ENCODE results near the gene PPP3R1. TPM values are rescaled to one million over a fixed set of nuclear protein-coding genes. Genes with fewer than 3 reads are reported as not detected.

PPP3R1 gene
- total RNA-seq = 10 to 100 TPM; 23.8 to 31.6 (median 29.9) TPM

- TF ChIP-seq POLR2AphosphoS5 (IDR thresholded peaks at IDR 0.05) = peak; percentile 88
- TF ChIP-seq CTCF (IDR thresholded peaks at IDR 0.05) = peak in 1 of 4 experiments; percentile 25
- TF ChIP-seq POLR2A (IDR thresholded peaks at IDR 0.05) = peak; percentile 68 to 77
- no peak for TF ChIP-seq EP300 (IDR thresholded peaks at IDR 0.05)
- Histone ChIP-seq H3K9me3 (no peaks in the 10 kb centered on the region), H3K36me3 (no peaks in the 10 kb centered on the region), H3K4me1 (peaks cover 11 to 64% (median 21%) of the 10 kb centered on the region in 3 donors), H3K27me3 (no peaks in the 10 kb centered on the region), H3K27ac (peak within 1 kb of the TSS; percentile 93 to 99 (median 98)), H3K4me3 (peak within 1 kb of the TSS; percentile 92)
- 0 to 1% methylated on average over 24 to 33 of the region's 79 CpGs for WGBS, 2 donors (ENCODE audit: low coverage in 1 of 2)
- ATAC-seq = peak; percentile 97
Measured at GRCh38 chr2:68252400-68253218, at the start of gene PPP3R1. PPP3R1 (minus strand) TSS chr2:68252532; CDS start chr2:68252127, 405 bp downstream.

GRCh38 chr2:68295516-68295915 lies 43.2 kb upstream of the PPP3R1 start:
- Histone ChIP-seq H3K4me3 (no peak overlapping the region), H3K4me1 (no peaks in the 10 kb centered on the region), H3K36me3 (peaks cover 0 to 19% of the 10 kb centered on the region in 2 donors), H3K27ac (no peak overlapping the region), H3K27me3 (no peaks in the 10 kb centered on the region), H3K9me3 (no peaks in the 10 kb centered on the region)
- no peak for ATAC-seq
- TF ChIP-seq EP300 (IDR thresholded peaks at IDR 0.05) (no peak), POLR2AphosphoS5 (IDR thresholded peaks at IDR 0.05) (no peak), CTCF (IDR thresholded peaks at IDR 0.05) (no peak), POLR2A (IDR thresholded peaks at IDR 0.05) (no peak)

DNA sequence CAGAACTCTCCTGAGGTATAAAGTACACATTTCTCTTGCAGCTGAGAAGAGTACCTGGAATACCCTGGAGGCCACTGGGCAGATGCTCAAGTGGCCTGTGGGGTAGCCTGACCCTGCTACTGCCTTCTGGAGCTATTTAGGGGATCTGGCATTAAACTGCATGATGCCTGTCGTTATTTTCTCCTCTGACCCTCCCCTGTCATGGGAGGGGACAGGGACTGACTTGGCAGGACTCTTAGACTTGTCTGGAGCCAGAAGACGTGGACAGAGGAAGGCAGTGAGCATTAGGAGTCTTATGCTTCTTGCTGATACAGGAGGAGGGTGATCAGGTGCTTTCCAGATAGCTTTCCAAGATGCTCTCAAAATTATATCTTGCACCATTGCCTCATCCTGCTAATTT lies 42.6 kb upstream of the PPP3R1 start:
- Histone ChIP-seq H3K9me3 (no peaks in the 10 kb centered on the region), H3K4me3 (no peak overlapping the region), H3K27ac (no peak overlapping the region), H3K27me3 (no peaks in the 10 kb centered on the region), H3K36me3 (peaks cover 0 to 15% of the 10 kb centered on the region in 2 donors), H3K4me1 (no peaks in the 10 kb centered on the region)
- WGBS, 2 donors (ENCODE audit: low coverage in 1 of 2) = 33 to 58% methylated on average over 2 of the region's 2 CpGs
- no peak for ATAC-seq
- TF ChIP-seq EP300 (IDR thresholded peaks at IDR 0.05) (no peak), POLR2A (IDR thresholded peaks at IDR 0.05) (no peak), CTCF (IDR thresholded peaks at IDR 0.05) (no peak), POLR2AphosphoS5 (IDR thresholded peaks at IDR 0.05) (no peak)

DNA sequence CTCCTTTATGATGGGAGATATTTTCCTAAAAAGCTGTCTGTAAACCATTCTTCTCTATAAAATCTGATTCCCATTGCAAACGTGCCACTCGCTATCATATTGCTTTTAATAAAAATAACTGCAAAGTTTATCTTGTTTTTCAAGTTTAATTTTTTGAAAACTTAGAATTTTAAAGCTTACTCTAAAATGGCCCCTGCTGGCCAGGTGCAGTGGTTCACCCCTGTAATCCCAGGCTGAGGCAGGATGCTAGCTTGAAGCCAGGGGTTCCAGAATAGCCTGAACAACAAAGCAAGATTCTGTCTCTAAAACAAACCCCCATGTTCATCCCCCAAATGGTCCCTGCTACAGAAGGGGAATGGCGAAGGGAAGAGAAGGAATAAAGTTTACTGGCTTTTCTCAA lies 41.9 kb upstream of the PPP3R1 start:
- no peak overlapping the region for H3K27ac ChIP-seq
- TF ChIP-seq EP300 (IDR thresholded peaks at IDR 0.05) (no peak), CTCF (IDR thresholded peaks at IDR 0.05) (no peak), POLR2AphosphoS5 (IDR thresholded peaks at IDR 0.05) (no peak), POLR2A (IDR thresholded peaks at IDR 0.05) (no peak)
- H3K4me3 ChIP-seq = no peak overlapping the region
- H3K4me1 ChIP-seq = no peaks in the 10 kb centered on the region
- no peaks in the 10 kb centered on the region for H3K27me3 ChIP-seq
- WGBS, 2 donors (ENCODE audit: low coverage in 1 of 2) = 85 to 91% methylated on average over 3 of the region's 3 CpGs
- peaks cover 0 to 7% of the 10 kb centered on the region in 2 donors for H3K36me3 ChIP-seq
- ATAC-seq = no peak
- no peaks in the 10 kb centered on the region for H3K9me3 ChIP-seq

- no peak for ATAC-seq
- no peaks in the 10 kb centered on the region for H3K27me3 ChIP-seq
- 81 to 90% methylated on average over 4 to 6 of the region's 6 CpGs for WGBS, 2 donors (ENCODE audit: low coverage in 1 of 2)
- H3K27ac ChIP-seq = no peak overlapping the region
- H3K4me1 ChIP-seq = peaks cover 0 to under 1% (median 0%) of the 10 kb centered on the region in 3 donors
- no peak for TF ChIP-seq EP300 (IDR thresholded peaks at IDR 0.05)
- TF ChIP-seq POLR2A (IDR thresholded peaks at IDR 0.05) = no peak
- no peak overlapping the region for H3K4me3 ChIP-seq
- H3K9me3 ChIP-seq = no peaks in the 10 kb centered on the region
- peaks cover 0 to 6% of the 10 kb centered on the region in 2 donors for H3K36me3 ChIP-seq
Measured at GRCh38 chr2:68293755-68294154, 41.4 kb upstream of the PPP3R1 start.
